GOT3 (cell line): Measurements from ENCODE around the gene HECW1.

ENCODE experiments used
- DNase-seq: peaks from one replicate; lab custom pipeline; 2025; ENCODE audit warnings: mixed read lengths; lab: John Stamatoyannopoulos, UW

The HECW1 gene

GRCh38 chr7:43260980-43261878 lies 148.8 kb downstream of the HECW1 start:
- peak; percentile 44 for DNase-seq

GRCh38 chr7:43265139-43265538 lies 152.7 kb downstream of the HECW1 start:
- DNase-seq, result no peak

DNA sequence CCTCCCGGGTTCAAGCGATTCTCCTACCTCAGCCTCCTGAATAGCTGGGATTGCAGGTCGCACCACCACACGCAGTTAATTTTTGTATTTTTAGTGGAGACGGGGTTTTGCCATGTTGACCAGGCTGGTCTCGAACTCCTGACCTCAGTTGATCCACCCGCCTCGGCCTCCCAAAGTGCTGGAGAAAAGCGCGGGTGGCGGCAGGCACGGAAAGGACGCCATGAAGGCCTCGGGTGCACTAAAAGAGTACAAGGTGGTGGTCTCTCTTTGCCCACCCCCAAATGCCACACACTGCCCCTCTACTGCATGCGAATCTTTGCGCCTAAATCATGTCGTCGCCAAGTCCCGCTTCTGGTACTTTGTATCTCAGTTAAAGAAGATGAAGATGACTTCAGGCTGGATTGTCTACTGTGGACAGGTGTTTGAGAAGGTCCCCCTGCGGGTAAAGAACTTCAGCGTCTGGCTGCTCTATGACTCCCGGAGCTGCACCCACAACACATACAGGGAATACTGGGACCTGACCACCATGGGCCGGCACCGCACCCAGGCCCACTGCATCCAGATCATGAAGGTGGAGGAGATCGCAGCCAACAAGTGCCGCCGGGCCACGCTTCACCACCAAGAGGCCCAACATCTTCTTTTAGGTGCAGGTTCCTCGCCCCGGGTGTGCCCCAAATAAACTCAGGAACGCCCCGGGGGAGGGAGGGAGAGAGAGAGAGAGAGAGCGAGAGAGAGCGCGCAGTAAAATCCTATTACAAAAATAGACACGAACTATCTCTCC lies 161.7 kb downstream of the HECW1 start:
- DNase-seq, result no peak

- no peak for DNase-seq
Measured at GRCh38 chr7:43274752-43275151, 162.3 kb downstream of the HECW1 start.

DNA sequence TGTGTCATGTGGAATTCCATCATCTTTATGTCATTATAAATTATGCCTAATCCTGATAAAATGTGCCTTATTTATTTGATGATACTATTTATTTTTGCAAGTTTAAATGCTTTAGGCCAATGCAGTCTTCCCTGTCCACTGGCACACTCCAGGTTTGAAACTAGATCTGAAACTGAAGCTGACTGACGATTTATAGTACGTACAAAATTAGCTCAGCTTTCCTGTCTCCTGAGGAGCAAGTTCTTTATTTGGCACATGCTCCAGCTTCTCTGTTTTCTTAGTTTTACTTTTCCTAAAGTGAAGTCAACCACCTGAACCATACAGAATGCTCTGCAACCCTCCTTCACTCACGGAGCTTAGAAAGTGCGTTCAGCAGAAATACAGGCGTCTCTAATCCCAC lies 164.1 kb downstream of the HECW1 start:
- DNase-seq, result no peak

GRCh38 chr7:43278088-43278644 lies 165.7 kb downstream of the HECW1 start:
- DNase-seq, result no peak

GRCh38 chr7:43281268-43281667 lies 168.8 kb downstream of the HECW1 start:
- no peak for DNase-seq

GRCh38 chr7:43283706-43284105 lies 171.3 kb downstream of the HECW1 start:
- DNase-seq, result no peak

- no peak for DNase-seq
Measured at GRCh38 chr7:43289826-43290225, 177.4 kb downstream of the HECW1 start.

DNA sequence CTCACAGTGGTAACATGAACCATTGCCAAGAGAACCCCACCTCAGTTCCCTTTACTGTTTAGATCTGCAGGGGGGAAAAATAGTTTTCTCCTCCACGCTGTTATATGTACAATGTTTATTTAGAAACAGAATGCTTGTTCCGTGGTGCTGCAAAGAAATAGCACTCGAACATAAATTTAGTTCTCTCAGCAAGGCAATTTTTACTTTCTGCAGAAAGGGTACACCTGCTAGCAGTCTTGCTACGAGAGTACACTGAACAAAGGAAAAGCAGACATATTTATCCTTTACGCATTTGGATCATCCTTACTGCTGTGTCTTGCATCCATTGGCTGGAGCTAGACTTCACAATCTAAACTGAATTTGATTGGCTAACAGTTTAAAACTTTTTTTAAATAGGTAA lies 178.5 kb downstream of the HECW1 start:
- no peak for DNase-seq

DNA sequence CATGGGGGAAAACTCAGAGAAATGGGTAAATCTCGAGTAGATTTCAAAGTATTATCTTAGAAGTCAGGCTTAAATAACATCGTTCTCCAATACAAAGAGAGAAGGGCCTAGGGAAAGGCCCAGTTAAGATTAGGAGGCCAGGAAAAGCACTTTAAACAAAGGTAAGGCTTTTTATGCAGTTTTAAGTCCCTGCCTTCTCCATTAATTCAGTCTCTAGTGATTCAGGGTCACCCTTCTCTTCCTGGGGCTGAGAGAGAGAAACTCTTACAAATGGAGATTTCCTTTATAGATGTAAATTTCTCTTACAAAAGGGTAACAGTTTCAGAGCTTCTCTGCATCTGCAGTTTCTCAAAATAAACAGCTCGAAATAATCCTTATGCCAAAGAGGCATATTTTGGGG lies 179.3 kb downstream of the HECW1 start:
- DNase-seq, result no peak

DNA sequence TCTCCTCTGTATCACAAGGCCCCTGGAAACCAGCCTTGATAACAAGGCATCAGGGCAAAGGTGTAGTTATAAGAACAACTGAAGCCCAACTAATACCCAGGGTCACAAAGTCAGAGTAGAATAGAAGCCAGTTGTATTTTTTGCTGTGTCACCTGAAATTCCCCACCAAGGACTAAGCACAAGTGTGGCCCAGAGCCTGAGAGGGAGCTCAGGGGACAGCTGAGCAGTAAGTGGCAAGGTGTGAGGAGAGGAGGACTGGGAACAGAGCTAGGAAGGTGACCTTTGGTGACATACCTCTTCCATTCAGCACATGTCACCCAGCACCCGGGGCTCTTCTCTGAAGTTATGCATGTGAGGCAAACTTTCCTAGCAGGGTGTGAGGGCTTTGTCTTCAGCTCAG lies 179.9 kb downstream of the HECW1 start:
- DNase-seq, result no peak

DNA sequence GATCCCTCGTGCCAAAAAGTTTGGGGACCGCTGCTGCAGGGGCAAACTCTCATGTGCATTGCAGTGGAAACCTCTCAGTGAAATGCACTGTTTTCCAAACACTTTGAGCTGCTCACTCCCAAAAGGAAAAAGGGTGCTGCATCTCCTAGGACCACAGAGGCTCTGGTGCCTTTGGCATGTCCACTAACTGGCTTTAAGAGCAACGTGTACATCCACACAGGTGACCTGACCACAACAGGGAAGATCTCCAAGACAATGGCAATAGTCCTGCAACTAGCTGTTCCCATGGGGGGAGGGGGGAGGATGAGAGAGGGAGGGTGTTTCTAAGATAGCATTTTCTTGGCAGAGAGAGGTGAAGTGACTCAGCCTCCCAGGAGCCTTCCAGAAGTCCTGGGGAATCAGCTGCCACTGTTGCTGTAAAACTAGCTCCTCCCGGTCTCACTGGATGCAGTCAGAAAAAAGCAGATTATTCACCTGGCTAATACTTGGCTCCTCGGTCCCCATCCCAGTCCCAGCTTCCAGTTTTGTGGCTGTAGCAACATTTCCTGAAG lies 181.7 kb downstream of the HECW1 start:
- DNase-seq, result no peak

GRCh38 chr7:43295429-43295828 lies 183.0 kb downstream of the HECW1 start:
- no peak for DNase-seq

DNA sequence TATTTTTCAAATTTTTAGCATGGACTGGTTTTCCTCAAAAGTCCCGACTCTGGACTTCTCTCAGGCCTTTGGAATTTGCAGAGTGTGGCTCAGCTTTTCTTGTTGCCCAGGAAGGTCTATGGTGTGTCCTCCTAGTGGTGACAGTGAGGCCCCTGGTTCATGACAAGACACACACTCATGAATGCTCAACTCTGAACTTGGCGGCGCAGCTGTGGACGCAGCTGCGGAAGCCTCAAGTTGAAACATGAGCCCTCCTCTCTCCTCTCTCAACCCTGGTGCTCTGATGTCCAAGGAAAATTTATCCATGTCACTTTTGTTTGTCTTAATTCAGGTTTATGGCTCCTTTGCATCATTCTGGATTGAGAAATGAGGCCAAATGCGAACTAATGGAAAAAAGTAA lies 183.9 kb downstream of the HECW1 start:
- DNase-seq, result no peak

DNA sequence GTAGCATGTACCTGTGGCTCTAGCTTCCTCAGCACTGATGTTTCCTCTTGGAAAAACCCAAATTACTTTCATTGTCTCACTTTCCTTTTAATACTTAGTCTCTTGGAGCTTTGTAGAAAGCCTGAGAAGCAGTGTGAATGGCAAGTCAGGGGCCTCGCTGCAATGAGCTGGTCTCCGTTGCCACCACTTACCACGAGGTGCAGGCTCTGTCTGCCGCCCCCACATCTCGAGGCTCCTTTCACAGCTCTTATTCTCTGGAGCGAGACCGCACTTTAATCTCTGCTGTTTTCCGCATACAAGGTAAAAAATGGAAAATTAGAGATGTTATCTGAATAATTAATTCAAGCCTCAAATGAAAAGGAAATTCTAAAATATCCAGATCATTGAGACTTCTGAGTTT lies 186.2 kb downstream of the HECW1 start:
- DNase-seq, result no peak

DNA sequence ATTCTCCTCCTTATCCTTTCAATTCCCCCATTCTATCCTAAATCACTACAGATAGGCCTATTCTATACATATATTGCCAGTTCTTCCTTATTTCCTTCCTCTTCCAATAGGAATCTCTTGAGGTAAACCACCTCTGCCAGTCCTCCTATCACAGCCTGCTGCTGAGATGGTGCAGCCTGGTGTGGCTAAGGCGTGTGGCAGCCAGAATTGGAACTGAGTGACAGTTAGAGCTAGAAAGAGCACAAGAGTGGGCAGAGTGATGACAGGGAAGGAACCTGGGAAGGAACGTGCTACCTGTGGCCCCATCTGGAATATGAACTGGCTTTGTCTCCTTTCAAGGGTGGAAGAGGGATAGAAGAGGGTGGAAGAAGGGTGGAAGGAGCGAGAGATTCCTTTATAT lies 187.7 kb downstream of the HECW1 start:
- no peak for DNase-seq

DNA sequence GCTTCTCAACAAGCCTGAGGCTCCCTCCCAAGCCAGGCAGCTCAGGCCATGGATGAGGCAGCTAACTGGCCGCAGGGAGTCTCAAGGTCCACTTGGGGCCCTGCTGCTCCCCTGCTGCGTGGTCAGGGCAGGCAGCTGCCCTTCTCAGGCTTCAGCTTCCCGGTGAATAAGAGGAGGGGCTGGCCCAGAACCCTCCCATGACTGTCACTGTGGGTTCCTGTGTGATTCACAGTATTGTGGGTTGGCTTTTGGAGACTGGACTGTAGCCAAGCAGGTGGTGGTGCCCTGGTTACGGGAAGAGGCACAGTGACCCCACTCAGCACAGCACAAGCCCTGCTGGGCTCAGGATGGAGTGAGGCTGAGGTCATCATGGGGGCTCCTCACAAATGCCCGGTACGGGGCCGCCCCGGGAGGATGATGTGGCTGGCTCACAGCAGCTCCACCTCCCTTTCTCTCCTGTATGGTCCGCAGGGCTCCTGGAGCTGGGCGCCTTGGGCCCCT lies 189.8 kb downstream of the HECW1 start:
- DNase-seq, result peak; percentile 26

GRCh38 chr7:43302773-43303460 lies 190.5 kb downstream of the HECW1 start:
- DNase-seq, result no peak

DNA sequence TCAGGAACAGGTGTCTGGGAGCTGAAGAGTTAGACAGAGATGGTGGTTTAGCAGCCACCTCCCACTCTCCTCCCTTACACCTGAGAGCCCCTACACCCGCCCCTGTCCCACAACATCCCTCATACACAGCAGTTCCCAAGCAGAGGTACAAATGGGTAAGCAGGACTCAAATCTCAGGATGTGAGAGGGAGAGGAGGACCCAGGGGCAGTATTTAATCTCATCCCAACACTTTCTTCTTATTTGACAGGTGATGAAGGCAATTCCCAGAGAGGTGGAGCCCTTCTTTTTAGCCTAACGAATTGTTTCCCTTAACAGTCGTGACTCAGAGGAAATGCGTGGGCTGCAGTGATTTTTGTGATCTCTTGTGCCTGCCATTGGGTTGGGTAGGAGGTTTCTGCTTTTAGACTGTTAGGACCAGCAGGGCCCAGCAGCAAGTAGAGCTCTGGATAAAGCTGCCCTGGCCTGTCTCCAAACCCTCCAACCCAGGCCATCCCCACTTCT lies 191.3 kb downstream of the HECW1 start:
- no peak for DNase-seq

GRCh38 chr7:43306404-43306803 lies 194.0 kb downstream of the HECW1 start:
- no peak for DNase-seq

- DNase-seq, result no peak
Measured at GRCh38 chr7:43307522-43307921, 195.1 kb downstream of the HECW1 start.
